Liver (tissue), 9 donors: ENCODE measurements around the gene ST8SIA1. TPM values are rescaled to one million over a fixed set of nuclear protein-coding genes. Genes with fewer than 3 reads are reported as not detected.

ENCODE experiments used
- DNase-seq: peaks from one replicate; pipeline ENCODE4 v3.0.0-alpha.2; 2017; ENCODE audit warnings: low spot score
- H3K27ac ChIP-seq, 2 donors: one replicate each; pipeline ENCODE4 v1.7.0; 2013; ENCODE audit warnings: inconsistent platforms in 2 of 2, low read length in 2 of 2, control low read depth in 1 of 2, low read depth in 1 of 2, mild to moderate bottlenecking in 1 of 2
- H3K27me3 ChIP-seq, 4 donors: one replicate each; pipeline versions ENCODE4 v1.6.1 to v1.7.0; 2013; ENCODE audit warnings: low read length in 3 of 4, inconsistent platforms in 1 of 4, mild to moderate bottlenecking in 1 of 4, moderate library complexity in 1 of 4; ENCODE audit not compliant: control insufficient read depth in 4 of 4, insufficient read depth in 4 of 4
- H3K36me3 ChIP-seq, 4 donors: one replicate each; pipeline versions ENCODE4 v1.6.1 to v1.7.0; 2013; ENCODE audit warnings: low read length in 3 of 4, mild to moderate bottlenecking in 3 of 4, low read depth in 1 of 4, moderate library complexity in 1 of 4; ENCODE audit not compliant: control insufficient read depth in 4 of 4, insufficient read depth in 3 of 4
- H3K4me1 ChIP-seq, 4 donors: one replicate each; pipeline versions ENCODE4 v1.6.1 to v1.7.0; 2013; ENCODE audit warnings: low read length in 3 of 4, mild to moderate bottlenecking in 3 of 4, moderate library complexity in 1 of 4; ENCODE audit not compliant: control insufficient read depth in 4 of 4, insufficient read depth in 4 of 4
- H3K4me3 ChIP-seq, 3 donors: one replicate each; pipeline versions ENCODE4 v1.6.1 to v1.7.0; 2013; ENCODE audit warnings: low read length in 3 of 3, control low read depth in 1 of 3, low read depth in 1 of 3, mild to moderate bottlenecking in 1 of 3
- H3K9ac ChIP-seq, 2 donors: one replicate each; pipeline ENCODE4 v1.7.0; 2013; ENCODE audit warnings: low read length in 2 of 2, mild to moderate bottlenecking in 2 of 2, moderate library complexity in 2 of 2, control low read depth in 1 of 2, low read depth in 1 of 2
- H3K9me3 ChIP-seq, 4 donors: one replicate each; pipeline versions ENCODE4 v1.6.1 to v1.7.0; 2013; ENCODE audit warnings: low read length in 3 of 4; ENCODE audit not compliant: control insufficient read depth in 4 of 4
- GABPA ChIP-seq, 2 donors: IDR thresholded peaks in 1 of 2; conservative IDR thresholded peaks in 1 of 2; 2 replicates each; pipeline ENCODE4 v1.6.1; 2016; ENCODE audit warnings: antibody characterized with exemption in 2 of 2, mild to moderate bottlenecking in 1 of 2, moderate library complexity in 1 of 2
- JUND ChIP-seq, 2 donors: IDR thresholded peaks; 2 replicates each; pipeline ENCODE4 v1.6.1; 2016; ENCODE audit warnings: antibody characterized with exemption in 2 of 2
- NR2F2 ChIP-seq: IDR thresholded peaks from 2 replicates; pipeline ENCODE4 v1.6.1; 2016; ENCODE audit warnings: antibody characterized with exemption
- RAD21 ChIP-seq, 2 donors: IDR thresholded peaks; 2 replicates each; pipeline ENCODE4 v1.6.1; 2016; ENCODE audit warnings: antibody characterized with exemption in 2 of 2, mild to moderate bottlenecking in 2 of 2
- RXRA ChIP-seq, 2 donors: IDR thresholded peaks; 2 replicates each; pipeline ENCODE4 v1.6.1; 2017 to 2018; ENCODE audit warnings: antibody characterized with exemption in 2 of 2, mild to moderate bottlenecking in 1 of 2
- TAF1 ChIP-seq: conservative IDR thresholded peaks from 2 replicates; pipeline ENCODE4 v1.6.1; 2016; ENCODE audit warnings: antibody characterized with exemption, mild to moderate bottlenecking
- YY1 ChIP-seq: IDR thresholded peaks from 2 replicates; pipeline ENCODE4 v1.6.1; 2016; ENCODE audit warnings: antibody characterized with exemption, mild to moderate bottlenecking
- WGBS: extraction: QIAGEN DNeasy Blood & Tissue Kit; methylation state at CpG from one replicate; pipeline ENCODE4 v1.1.7; 2013; 5-methylcytosine and 5-hydroxymethylcytosine counted together
- polyA plus RNA-seq, 2 donors: library from polyadenylated mRNA; stranded (reverse) in 1 of 2; unstranded in 1 of 2; fragments of 200-250 nt in 1 of 2; fragments of >200 nt in 1 of 2; fragmentation: Nextera tagmentation in 1 of 2; extraction: Ambion mirVana in 1 of 2; gene quantifications; one replicate each; pipeline versions ENCODE4 v1.2.1 to v1.2.3, GENCODE V29; 2013 to 2015
- total RNA-seq, 2 donors: library from RNA; depleted of rRNA; stranded (reverse); fragments of >200 nt; gene quantifications; one replicate each; pipeline ENCODE4 v1.2.3, GENCODE V29; 2014
- TF ChIP-seq, protein P1 (sequence below): IDR thresholded peaks from 2 replicates; pipeline ENCODE4 v1.6.1; 2016; ENCODE audit warnings: antibody characterized with exemption
- TF ChIP-seq, protein P2 (sequence below): IDR thresholded peaks from 2 replicates; pipeline ENCODE4 v1.6.1; 2016; ENCODE audit warnings: antibody characterized with exemption, mild to moderate bottlenecking
- TF ChIP-seq, protein P3 (sequence below): IDR thresholded peaks from 2 replicates; pipeline ENCODE4 v1.6.1; 2016; ENCODE audit warnings: antibody characterized with exemption
- TF ChIP-seq, protein P4 (sequence below): IDR thresholded peaks from 2 replicates; pipeline ENCODE4 v1.6.1; 2016; ENCODE audit warnings: antibody characterized with exemption
- donor health status: healthy.
- donor health status: healthy.
- donor health status: healthy.
- donor health status: healthy.
- donor health status: healthy.

ST8SIA1 gene
- total and polyA plus RNA-seq, 4 donors: 0.02 to 1.0 (median 0.17) TPM; not detected in 1

DNA sequence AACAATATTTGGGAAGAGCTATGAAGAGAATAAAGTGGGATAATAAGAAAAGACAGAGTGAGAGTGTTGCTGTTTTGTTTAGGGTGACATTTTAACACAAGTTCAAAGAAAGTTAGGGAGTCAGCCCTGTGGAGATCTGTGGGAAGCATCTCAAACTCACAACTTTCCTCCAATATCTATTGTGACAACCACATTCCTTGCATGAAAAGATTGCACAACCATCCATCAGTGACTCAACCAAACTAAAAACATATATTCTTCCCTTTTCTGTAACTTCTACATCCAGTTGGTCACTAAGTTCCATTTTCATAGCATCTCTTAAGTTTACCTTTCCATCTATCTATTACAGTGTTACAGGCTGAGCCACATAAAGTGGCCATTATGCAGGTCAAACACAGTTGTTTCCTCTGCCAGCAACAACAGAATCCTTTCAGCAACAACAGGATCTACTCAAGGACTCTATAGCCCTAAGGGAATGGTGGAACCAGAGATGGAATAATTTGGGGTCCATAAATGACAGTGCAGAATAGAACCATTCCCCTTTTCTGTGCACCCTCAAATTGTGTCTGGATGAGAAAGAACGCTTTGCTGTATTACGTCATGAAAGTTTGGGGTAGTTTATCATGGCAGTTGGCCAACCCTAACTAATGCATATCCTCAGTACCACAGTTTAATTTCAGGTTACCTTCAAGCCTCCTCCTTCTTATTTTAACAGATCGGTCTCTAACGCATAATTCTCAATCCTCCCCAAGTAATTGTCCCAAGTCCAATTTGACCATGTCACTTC lies 118.8 kb downstream of the ST8SIA1 start:
- Histone ChIP-seq H3K27me3 (no peaks in the 10 kb centered on the region), H3K9ac (no peak overlapping the region), H3K4me1 (no peaks in the 10 kb centered on the region), H3K4me3 (no peak overlapping the region), H3K36me3 (no peaks in the 10 kb centered on the region), H3K27ac (no peak overlapping the region), H3K9me3 (peaks cover 0 to 2% (median 0%) of the 10 kb centered on the region in 4 donors)
- TF ChIP-seq TAF1 (no peak), YY1 (no peak)
- TF ChIP-seq, protein P1, sequence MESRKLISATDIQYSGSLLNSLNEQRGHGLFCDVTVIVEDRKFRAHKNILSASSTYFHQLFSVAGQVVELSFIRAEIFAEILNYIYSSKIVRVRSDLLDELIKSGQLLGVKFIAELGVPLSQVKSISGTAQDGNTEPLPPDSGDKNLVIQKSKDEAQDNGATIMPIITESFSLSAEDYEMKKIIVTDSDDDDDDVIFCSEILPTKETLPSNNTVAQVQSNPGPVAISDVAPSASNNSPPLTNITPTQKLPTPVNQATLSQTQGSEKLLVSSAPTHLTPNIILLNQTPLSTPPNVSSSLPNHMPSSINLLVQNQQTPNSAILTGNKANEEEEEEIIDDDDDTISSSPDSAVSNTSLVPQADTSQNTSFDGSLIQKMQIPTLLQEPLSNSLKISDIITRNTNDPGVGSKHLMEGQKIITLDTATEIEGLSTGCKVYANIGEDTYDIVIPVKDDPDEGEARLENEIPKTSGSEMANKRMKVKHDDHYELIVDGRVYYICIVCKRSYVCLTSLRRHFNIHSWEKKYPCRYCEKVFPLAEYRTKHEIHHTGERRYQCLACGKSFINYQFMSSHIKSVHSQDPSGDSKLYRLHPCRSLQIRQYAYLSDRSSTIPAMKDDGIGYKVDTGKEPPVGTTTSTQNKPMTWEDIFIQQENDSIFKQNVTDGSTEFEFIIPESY: no peak
- TF ChIP-seq, protein P2, sequence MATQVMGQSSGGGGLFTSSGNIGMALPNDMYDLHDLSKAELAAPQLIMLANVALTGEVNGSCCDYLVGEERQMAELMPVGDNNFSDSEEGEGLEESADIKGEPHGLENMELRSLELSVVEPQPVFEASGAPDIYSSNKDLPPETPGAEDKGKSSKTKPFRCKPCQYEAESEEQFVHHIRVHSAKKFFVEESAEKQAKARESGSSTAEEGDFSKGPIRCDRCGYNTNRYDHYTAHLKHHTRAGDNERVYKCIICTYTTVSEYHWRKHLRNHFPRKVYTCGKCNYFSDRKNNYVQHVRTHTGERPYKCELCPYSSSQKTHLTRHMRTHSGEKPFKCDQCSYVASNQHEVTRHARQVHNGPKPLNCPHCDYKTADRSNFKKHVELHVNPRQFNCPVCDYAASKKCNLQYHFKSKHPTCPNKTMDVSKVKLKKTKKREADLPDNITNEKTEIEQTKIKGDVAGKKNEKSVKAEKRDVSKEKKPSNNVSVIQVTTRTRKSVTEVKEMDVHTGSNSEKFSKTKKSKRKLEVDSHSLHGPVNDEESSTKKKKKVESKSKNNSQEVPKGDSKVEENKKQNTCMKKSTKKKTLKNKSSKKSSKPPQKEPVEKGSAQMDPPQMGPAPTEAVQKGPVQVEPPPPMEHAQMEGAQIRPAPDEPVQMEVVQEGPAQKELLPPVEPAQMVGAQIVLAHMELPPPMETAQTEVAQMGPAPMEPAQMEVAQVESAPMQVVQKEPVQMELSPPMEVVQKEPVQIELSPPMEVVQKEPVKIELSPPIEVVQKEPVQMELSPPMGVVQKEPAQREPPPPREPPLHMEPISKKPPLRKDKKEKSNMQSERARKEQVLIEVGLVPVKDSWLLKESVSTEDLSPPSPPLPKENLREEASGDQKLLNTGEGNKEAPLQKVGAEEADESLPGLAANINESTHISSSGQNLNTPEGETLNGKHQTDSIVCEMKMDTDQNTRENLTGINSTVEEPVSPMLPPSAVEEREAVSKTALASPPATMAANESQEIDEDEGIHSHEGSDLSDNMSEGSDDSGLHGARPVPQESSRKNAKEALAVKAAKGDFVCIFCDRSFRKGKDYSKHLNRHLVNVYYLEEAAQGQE: no peak
- TF ChIP-seq, protein P3, sequence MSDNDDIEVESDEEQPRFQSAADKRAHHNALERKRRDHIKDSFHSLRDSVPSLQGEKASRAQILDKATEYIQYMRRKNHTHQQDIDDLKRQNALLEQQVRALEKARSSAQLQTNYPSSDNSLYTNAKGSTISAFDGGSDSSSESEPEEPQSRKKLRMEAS: no peak
- TF ChIP-seq, protein P4, sequence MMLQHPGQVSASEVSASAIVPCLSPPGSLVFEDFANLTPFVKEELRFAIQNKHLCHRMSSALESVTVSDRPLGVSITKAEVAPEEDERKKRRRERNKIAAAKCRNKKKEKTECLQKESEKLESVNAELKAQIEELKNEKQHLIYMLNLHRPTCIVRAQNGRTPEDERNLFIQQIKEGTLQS: no peak
- DNase-seq: no peak
- 92% methylated on average over 4 of the region's 4 CpGs for WGBS

DNA sequence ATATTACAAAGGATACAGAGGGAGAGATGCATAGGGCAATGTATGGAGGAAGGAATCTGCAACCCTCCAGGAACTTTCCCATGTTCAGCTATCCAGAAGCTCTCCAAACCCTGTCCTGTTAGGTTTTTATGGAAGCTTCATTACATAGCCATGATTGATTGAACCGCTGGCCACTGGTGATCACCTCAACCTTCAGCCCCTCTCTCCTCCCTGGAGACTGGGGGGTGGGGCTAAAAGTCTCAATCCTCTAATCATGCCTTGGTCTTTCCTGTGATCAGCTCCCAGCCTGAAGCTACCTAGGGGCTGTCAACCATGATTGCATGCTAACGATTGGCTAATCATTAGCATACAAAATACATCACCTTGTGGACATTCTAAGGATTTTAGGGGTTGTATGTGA lies 123.4 kb downstream of the ST8SIA1 start:
- H3K4me3 ChIP-seq: no peak overlapping the region
- DNase-seq: no peak
- 95% methylated on average over 2 of the region's 2 CpGs for WGBS
- peaks cover 0 to 2% (median 0%) of the 10 kb centered on the region in 4 donors for H3K9me3 ChIP-seq
- no peak overlapping the region for H3K9ac ChIP-seq
- H3K27me3 ChIP-seq: peaks cover 0 to 5% (median 0%) of the 10 kb centered on the region in 4 donors
- H3K4me1 ChIP-seq: no peaks in the 10 kb centered on the region
- no peaks in the 10 kb centered on the region for H3K36me3 ChIP-seq
- TF ChIP-seq TAF1: no peak
- TF ChIP-seq RXRA (IDR thresholded peaks at IDR 0.05): no peak
- TF ChIP-seq RAD21 (IDR thresholded peaks at IDR 0.05): no peak
- TF ChIP-seq JUND (IDR thresholded peaks at IDR 0.05): no peak
- no peak for TF ChIP-seq NR2F2
- TF ChIP-seq GABPA (IDR thresholded peaks at IDR 0.05 in 1 of 2, conservative IDR thresholded peaks at IDR 0.05 in 1 of 2): no peak
- no peak overlapping the region for H3K27ac ChIP-seq
